GM12878 (cell line): ENCODE data around the gene CLEC16A. TPM values are rescaled to one million over a fixed set of nuclear protein-coding genes. Genes with fewer than 3 reads are reported as not detected.

Source experiments
- ATAC-seq: fragments of 200-7000 bp; cut with Tn5 transposase; 3 replicates; pipeline ENCODE4 v1.9.1; 2020; ENCODE audit warnings: mild to moderate bottlenecking, moderate library complexity
- BruUV-seq: library from RNA; stranded (reverse); fragments of 400-500 nt; replicated peaks from 2 replicates; lab custom pipeline; 2021; lab: Mats Ljungman, UMichigan
- CTCF ChIA-PET: fragments of 300-600 bp; sonication (Branson Sonifier 250); formaldehyde crosslinking; extraction: SDS; loops from one replicate; lab custom pipeline; 2021; ENCODE audit warnings: inconsistent platforms; lab: Yijun Ruan, JAX
- POLR2A ChIA-PET: fragments of 350-600 bp; formaldehyde crosslinking; extraction: SDS; loops from one replicate; lab custom pipeline; 2021; ENCODE audit warnings: inconsistent platforms; lab: Charles Lee
- RAD21 ChIA-PET: fragments of 300-600 bp; sonication (Branson Sonifier 250); formaldehyde crosslinking; loops from one replicate; lab custom pipeline; 2023; ENCODE audit warnings: antibody characterized with exemption; ENCODE audit not compliant: unreplicated experiment; lab: Charles Lee
- SMC1A ChIA-PET: fragments of 300-600 bp; sonication (Branson Sonifier 250); formaldehyde crosslinking; loops from one replicate; lab custom pipeline; 2023; ENCODE audit not compliant: unreplicated experiment, uncharacterized antibody; lab: Charles Lee
- DNase-seq: peaks from one replicate; pipeline ENCODE4 v3.0.0-alpha.2; 2011; ENCODE audit warnings: low read depth, low spot score
- FAIRE-seq: peaks from 3 replicates; lab custom pipeline; 2011; peaks lifted over from hg19 to GRCh38; lab: Jason Lieb, UNC
- H2AFZ ChIP-seq: 2 replicates; pipeline ENCODE4 v1.6.0; 2011; ENCODE audit warnings: low read depth, low read length, control low read depth; ENCODE audit not compliant: control insufficient read depth
- H3K27ac ChIP-seq: 2 replicates; pipeline ENCODE4 v1.5.1; 2011; ENCODE audit warnings: control low read depth; ENCODE audit not compliant: control insufficient read depth, insufficient read depth
- H3K27me3 ChIP-seq, 2 experiments: replicated peaks in 1 of 2; 2 replicates each; pipeline versions ENCODE4 v1.6.0 to v1.6.1; 2011; ENCODE audit warnings: low read length in 1 of 2; ENCODE audit not compliant: control insufficient read depth in 2 of 2, insufficient read depth in 2 of 2
- H3K36me3 ChIP-seq, 2 experiments: 2 replicates each; pipeline ENCODE4 v1.5.1; 2011; ENCODE audit warnings: low read length in 1 of 2; ENCODE audit not compliant: control insufficient read depth in 2 of 2, insufficient read depth in 2 of 2
- H3K4me1 ChIP-seq: 2 replicates; pipeline ENCODE4 v1.6.1; 2011; ENCODE audit warnings: mild to moderate bottlenecking, low read length, moderate library complexity, mixed read lengths; ENCODE audit not compliant: control insufficient read depth, insufficient read depth
- H3K4me2 ChIP-seq: 2 replicates; pipeline ENCODE4 v1.6.0; 2011; ENCODE audit warnings: control low read depth; ENCODE audit not compliant: control insufficient read depth, insufficient read depth
- H3K4me3 ChIP-seq: fragments of 200-600 bp; sonication (generic); 2 replicates; pipeline ENCODE4 v1.5.1; 2016
- H3K79me2 ChIP-seq: 2 replicates; pipeline ENCODE4 v1.6.0; 2011; ENCODE audit warnings: low read length; ENCODE audit not compliant: control insufficient read depth, insufficient read depth
- H3K9ac ChIP-seq: 2 replicates; pipeline ENCODE4 v1.8.0; 2011; ENCODE audit warnings: low read length, control low read depth, mixed read lengths; ENCODE audit not compliant: control insufficient read depth, insufficient read depth
- H3K9me3 ChIP-seq: replicated peaks from 3 replicates; pipeline ENCODE4 v1.5.1; 2011; ENCODE audit warnings: mild to moderate bottlenecking, low read length; ENCODE audit not compliant: control insufficient read depth, insufficient read depth
- H4K20me1 ChIP-seq: 2 replicates; pipeline ENCODE4 v1.6.0; 2011; ENCODE audit not compliant: control insufficient read depth, insufficient read depth
- CREB1 ChIP-seq: IDR thresholded peaks from 2 replicates; pipeline ENCODE4 v1.6.1; 2012; ENCODE audit warnings: low read depth, mild to moderate bottlenecking, inconsistent platforms
- ESRRA ChIP-seq: IDR thresholded peaks from 2 replicates; pipeline ENCODE4 v1.6.1; 2012; ENCODE audit warnings: mild to moderate bottlenecking, low read length, improper control_type of control experiment
- HDGF ChIP-seq: fragments of 450-650 bp; IDR thresholded peaks from 2 replicates; pipeline ENCODE4 v1.6.1; 2016; ENCODE audit warnings: antibody characterized with exemption
- IKZF1 ChIP-seq: fragments of 450-650 bp; conservative IDR thresholded peaks from 2 replicates; pipeline ENCODE4 v1.6.1; 2017; ENCODE audit warnings: antibody characterized with exemption, mild to moderate bottlenecking
- IKZF2 ChIP-seq, 2 experiments: fragments of 450-650 bp; IDR thresholded peaks; 2 replicates each; pipeline ENCODE4 v1.6.1; 2017; ENCODE audit warnings: mild to moderate bottlenecking in 2 of 2, moderate library complexity in 2 of 2
- IRF4 ChIP-seq: IDR thresholded peaks from 2 replicates; pipeline ENCODE4 v1.6.1; 2011; ENCODE audit warnings: low read depth, low read length
- MEF2B ChIP-seq: fragments of 450-650 bp; IDR thresholded peaks from 2 replicates; pipeline ENCODE4 v1.6.1; 2018; ENCODE audit warnings: mild to moderate bottlenecking, moderate library complexity; ENCODE audit not compliant: partially characterized antibody, poor library complexity, severe bottlenecking
- MTA2 ChIP-seq: fragments of 450-650 bp; IDR thresholded peaks from 2 replicates; pipeline ENCODE4 v1.6.1; 2016; ENCODE audit warnings: low read depth, mild to moderate bottlenecking, moderate library complexity
- MYC ChIP-seq: IDR thresholded peaks from 2 replicates; pipeline ENCODE4 v1.6.1; 2011; ENCODE audit warnings: mild to moderate bottlenecking, low read length, moderate library complexity, inconsistent platforms; ENCODE audit not compliant: insufficient read depth, insufficient replicate concordance, insufficient read length, severe bottlenecking
- NR2C2 ChIP-seq: IDR thresholded peaks from 2 replicates; pipeline ENCODE4 v1.6.1; 2011; ENCODE audit warnings: borderline replicate concordance, low read depth; ENCODE audit not compliant: control insufficient read depth, insufficient read length
- POLR2A ChIP-seq: IDR thresholded peaks from 2 replicates; pipeline ENCODE4 v1.6.1; 2011; ENCODE audit warnings: low read depth, mild to moderate bottlenecking, low read length
- YY1 ChIP-seq: IDR thresholded peaks from 2 replicates; pipeline ENCODE4 v1.6.1; 2011; ENCODE audit warnings: low read depth, mild to moderate bottlenecking, low read length
- ZNF217 ChIP-seq: fragments of 450-650 bp; IDR thresholded peaks from 2 replicates; pipeline ENCODE4 v1.6.1; 2017; ENCODE audit warnings: antibody characterized with exemption, mild to moderate bottlenecking
- WGBS: methylation state at CpG from one replicate; pipeline ENCODE4 v1.1.6; 2016; ENCODE audit warnings: low lambda C conversion rate; ENCODE audit not compliant: insufficient replicate concordance, insufficient coverage; ENCODE audit errors: missing lambda C conversion rate; 5-methylcytosine and 5-hydroxymethylcytosine counted together
- in situ Hi-C: fragments of 300-500 bp; cut with MboI; formaldehyde crosslinking; loops from 9 replicates; pipeline ENCODE4 v1.14.3; 2018; ENCODE audit warnings: mixed read lengths
- intact Hi-C: fragments of 100-400 bp; cut with micrococcal nuclease; formaldehyde crosslinking; loops from one replicate; pipeline ENCODE4 v1.14.2; 2022; ENCODE audit not compliant: unreplicated experiment
- polyA plus RNA-seq, 11 experiments: library from polyadenylated mRNA; depleted of rRNA in 4 of 11; unstranded in 6 of 11; stranded (reverse) in 5 of 11; fragments of >200 nt; fragmentation: Nextera tagmentation in 4 of 11; fragmentation: Illumina TruSeq in 1 of 11; extraction: Ambion mirVana in 4 of 11; extraction: Trizol in 1 of 11; gene quantifications; 1 replicate in 1 of 11; 2 replicates in 10 of 11; pipeline versions ENCODE4 v1.2.1 to v1.2.3, GENCODE V29; 2011 to 2016; ENCODE audit warnings: inconsistent platforms in 2 of 11, missing spikeins in 2 of 11, low read depth in 1 of 11
- total RNA-seq, 4 experiments: library from RNA; depleted of rRNA in 3 of 4; stranded (reverse); fragments of >200 nt in 3 of 4; fragmentation: Illumina TruSeq in 1 of 4; extraction: Trizol in 1 of 4; gene quantifications; 2 replicates each; pipeline versions ENCODE4 v1.2.1 to v1.2.3, GENCODE V29; 2013 to 2021
- TF ChIP-seq, protein P1 (sequence below): fragments of 450-650 bp; formaldehyde crosslinking; IDR thresholded peaks from 2 replicates; pipeline ENCODE4 v1.5.0; 2022; ENCODE audit warnings: mild to moderate bottlenecking, missing genetic modification characterization
- TF ChIP-seq, protein P2 (sequence below): IDR thresholded peaks from 2 replicates; pipeline ENCODE4 v1.6.1; 2011; ENCODE audit warnings: mild to moderate bottlenecking, low read depth, low read length, moderate library complexity; ENCODE audit not compliant: insufficient replicate concordance
- TF ChIP-seq, protein P3 (sequence below): fragments of 450-650 bp; IDR thresholded peaks from 2 replicates; pipeline ENCODE4 v1.6.1; 2018; ENCODE audit warnings: borderline replicate concordance, mild to moderate bottlenecking; ENCODE audit not compliant: partially characterized antibody

CLEC16A gene
- total and polyA plus RNA-seq, 10 of the 15 experiments (the other 5 are each of a cell fraction or from before 2014, with no cell fraction given), result 1.5 to 28.8 (median 19.2) TPM

GRCh38 chr16:10947211-10947787, 2.9 kb downstream of the CLEC16A start:
- no TSS peak for BruUV-seq
- H3K4me3 ChIP-seq, result peak overlapping the region; percentile 94; the same call in 1 of the 2 replicates
- 69% methylated on average over 10 of the region's 10 CpGs for WGBS
- peak overlapping the region; percentile 32; the same call in 1 of the 2 replicates for H3K9ac ChIP-seq
- RAD21 ChIA-PET, result interaction anchor here (1.0 to 6.1 kb wide), 7 partner anchors 8 to 351 kb away, joined by 3 to 61 read pairs (median 15); partner anchors contain the start of genes DEXI and SOCS1
- in situ Hi-C loops (no loop called here), intact Hi-C loops (no loop called here)
- ATAC-seq (no peak), DNase-seq (no peak), FAIRE-seq (no peak)
- H3K4me2 ChIP-seq, result peak overlapping the region; percentile 57
- peaks cover 17% of the 10 kb centered on the region for H3K4me1 ChIP-seq
- CTCF ChIA-PET, result interaction anchor here (0.9 to 7.1 kb wide), 6 partner anchors 8 to 424 kb away, joined by 3 to 107 read pairs (median 10); partner anchors contain the start of gene DEXI
- H3K27ac ChIP-seq, result peak overlapping the region; percentile 13; the same call in 1 of the 2 replicates
- POLR2A ChIA-PET, result interaction anchor here (0.5 to 1.6 kb wide), 7 partner anchors 11 to 722 kb away, joined by 3 to 5 read pairs (median 4); no protein-coding TSS in a partner anchor
- peaks cover 64% of the 10 kb centered on the region for H3K79me2 ChIP-seq
- H3K9me3 ChIP-seq, result no peaks in the 10 kb centered on the region
- SMC1A ChIA-PET, result interaction anchor here (1.0 to 4.8 kb wide), 6 partner anchors 9 to 144 kb away, joined by 3 to 83 read pairs (median 10); no protein-coding TSS in a partner anchor
- H4K20me1 ChIP-seq, result no peaks in the 10 kb centered on the region
- no peaks in the 10 kb centered on the region for H3K36me3 ChIP-seq
- no peaks in the 10 kb centered on the region for H3K27me3 ChIP-seq
- H2AFZ ChIP-seq, result no peak overlapping the region
- TF ChIP-seq, protein P1, sequence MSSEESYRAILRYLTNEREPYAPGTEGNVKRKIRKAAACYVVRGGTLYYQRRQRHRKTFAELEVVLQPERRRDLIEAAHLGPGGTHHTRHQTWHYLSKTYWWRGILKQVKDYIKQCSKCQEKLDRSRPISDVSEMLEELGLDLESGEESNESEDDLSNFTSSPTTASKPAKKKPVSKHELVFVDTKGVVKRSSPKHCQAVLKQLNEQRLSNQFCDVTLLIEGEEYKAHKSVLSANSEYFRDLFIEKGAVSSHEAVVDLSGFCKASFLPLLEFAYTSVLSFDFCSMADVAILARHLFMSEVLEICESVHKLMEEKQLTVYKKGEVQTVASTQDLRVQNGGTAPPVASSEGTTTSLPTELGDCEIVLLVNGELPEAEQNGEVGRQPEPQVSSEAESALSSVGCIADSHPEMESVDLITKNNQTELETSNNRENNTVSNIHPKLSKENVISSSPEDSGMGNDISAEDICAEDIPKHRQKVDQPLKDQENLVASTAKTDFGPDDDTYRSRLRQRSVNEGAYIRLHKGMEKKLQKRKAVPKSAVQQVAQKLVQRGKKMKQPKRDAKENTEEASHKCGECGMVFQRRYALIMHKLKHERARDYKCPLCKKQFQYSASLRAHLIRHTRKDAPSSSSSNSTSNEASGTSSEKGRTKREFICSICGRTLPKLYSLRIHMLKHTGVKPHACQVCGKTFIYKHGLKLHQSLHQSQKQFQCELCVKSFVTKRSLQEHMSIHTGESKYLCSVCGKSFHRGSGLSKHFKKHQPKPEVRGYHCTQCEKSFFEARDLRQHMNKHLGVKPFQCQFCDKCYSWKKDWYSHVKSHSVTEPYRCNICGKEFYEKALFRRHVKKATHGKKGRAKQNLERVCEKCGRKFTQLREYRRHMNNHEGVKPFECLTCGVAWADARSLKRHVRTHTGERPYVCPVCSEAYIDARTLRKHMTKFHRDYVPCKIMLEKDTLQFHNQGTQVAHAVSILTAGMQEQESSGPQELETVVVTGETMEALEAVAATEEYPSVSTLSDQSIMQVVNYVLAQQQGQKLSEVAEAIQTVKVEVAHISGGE (CRISPR knock-in tag), result no peak
- no peak for TF ChIP-seq HDGF
- TF ChIP-seq IKZF2 (IDR thresholded peaks at IDR 0.05), result peak; percentile 52 to 60; a peak in 3 of 4 replicates
- TF ChIP-seq, protein P2, sequence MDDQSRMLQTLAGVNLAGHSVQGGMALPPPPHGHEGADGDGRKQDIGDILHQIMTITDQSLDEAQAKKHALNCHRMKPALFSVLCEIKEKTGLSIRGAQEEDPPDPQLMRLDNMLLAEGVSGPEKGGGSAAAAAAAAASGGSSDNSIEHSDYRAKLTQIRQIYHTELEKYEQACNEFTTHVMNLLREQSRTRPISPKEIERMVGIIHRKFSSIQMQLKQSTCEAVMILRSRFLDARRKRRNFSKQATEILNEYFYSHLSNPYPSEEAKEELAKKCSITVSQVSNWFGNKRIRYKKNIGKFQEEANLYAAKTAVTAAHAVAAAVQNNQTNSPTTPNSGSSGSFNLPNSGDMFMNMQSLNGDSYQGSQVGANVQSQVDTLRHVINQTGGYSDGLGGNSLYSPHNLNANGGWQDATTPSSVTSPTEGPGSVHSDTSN, result no peak
- no peak for TF ChIP-seq CREB1
- TF ChIP-seq, protein P3, sequence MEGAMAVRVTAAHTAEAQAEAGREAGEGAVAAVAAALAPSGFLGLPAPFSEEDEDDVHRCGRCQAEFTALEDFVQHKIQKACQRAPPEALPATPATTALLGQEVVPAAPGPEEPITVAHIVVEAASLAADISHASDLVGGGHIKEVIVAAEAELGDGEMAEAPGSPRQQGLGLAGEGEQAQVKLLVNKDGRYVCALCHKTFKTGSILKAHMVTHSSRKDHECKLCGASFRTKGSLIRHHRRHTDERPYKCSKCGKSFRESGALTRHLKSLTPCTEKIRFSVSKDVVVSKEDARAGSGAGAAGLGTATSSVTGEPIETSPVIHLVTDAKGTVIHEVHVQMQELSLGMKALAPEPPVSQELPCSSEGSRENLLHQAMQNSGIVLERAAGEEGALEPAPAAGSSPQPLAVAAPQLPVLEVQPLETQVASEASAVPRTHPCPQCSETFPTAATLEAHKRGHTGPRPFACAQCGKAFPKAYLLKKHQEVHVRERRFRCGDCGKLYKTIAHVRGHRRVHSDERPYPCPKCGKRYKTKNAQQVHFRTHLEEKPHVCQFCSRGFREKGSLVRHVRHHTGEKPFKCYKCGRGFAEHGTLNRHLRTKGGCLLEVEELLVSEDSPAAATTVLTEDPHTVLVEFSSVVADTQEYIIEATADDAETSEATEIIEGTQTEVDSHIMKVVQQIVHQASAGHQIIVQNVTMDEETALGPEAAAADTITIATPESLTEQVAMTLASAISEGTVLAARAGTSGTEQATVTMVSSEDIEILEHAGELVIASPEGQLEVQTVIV, result no peak
- no peak for TF ChIP-seq NR2C2
- peak; percentile 24 for TF ChIP-seq MEF2B
- TF ChIP-seq IRF4, result no peak
- TF ChIP-seq IKZF1, result peak; percentile 66
- TF ChIP-seq ZNF217, result no peak
- TF ChIP-seq MYC, result no peak
- no peak for TF ChIP-seq ESRRA
- 0 out of 2 replicates have a peak, but pooled peaks have one; percentile 26 for TF ChIP-seq MTA2
- TF ChIP-seq YY1, result no peak
- TF ChIP-seq POLR2A, result no peak
